NT2/D1 (cell line): ENCODE data around the gene USP35.

Experiments
- DNase-seq: peaks from one replicate; pipeline ENCODE4 v3.0.0-alpha.2; 2011; ENCODE audit warnings: low read depth, low spot score
- H3K27me3 ChIP-seq: 2 replicates; pipeline ENCODE4 v1.6.0; 2011; ENCODE audit warnings: mild to moderate bottlenecking; ENCODE audit not compliant: insufficient read length, insufficient read depth
- H3K36me3 ChIP-seq: 2 replicates; pipeline ENCODE4 v1.6.1; 2011; ENCODE audit warnings: mild to moderate bottlenecking, low read length, mixed read lengths; ENCODE audit not compliant: insufficient read depth, insufficient read length
- H3K4me1 ChIP-seq: 2 replicates; pipeline ENCODE4 v1.5.1; 2011; ENCODE audit not compliant: insufficient read depth, insufficient read length
- H3K4me3 ChIP-seq: 2 replicates; pipeline ENCODE4 v1.5.1; 2011; ENCODE audit warnings: low read depth; ENCODE audit not compliant: insufficient read length
- H3K9ac ChIP-seq: 2 replicates; pipeline ENCODE4 v1.6.0; 2011; ENCODE audit warnings: low read depth; ENCODE audit not compliant: insufficient read length
- H3K9me3 ChIP-seq: 2 replicates; pipeline ENCODE4 v1.5.1; 2011; ENCODE audit warnings: mild to moderate bottlenecking, low read length; ENCODE audit not compliant: insufficient read depth
- SUZ12 ChIP-seq: IDR thresholded peaks from 2 replicates; pipeline ENCODE4 v1.6.1; 2011; ENCODE audit not compliant: insufficient read length, insufficient read depth; ENCODE audit errors: extremely low read depth
- YY1 ChIP-seq: IDR thresholded peaks from 2 replicates; pipeline ENCODE4 v1.6.1; 2011; ENCODE audit not compliant: insufficient read length, insufficient read depth
- ZNF274 ChIP-seq: IDR thresholded peaks from 2 replicates; pipeline ENCODE4 v1.6.1; 2011; ENCODE audit warnings: mild to moderate bottlenecking, low read depth, low read length

The USP35 gene

GRCh38 chr11:78188286-78189173, at the start of gene USP35, which contains the start of gene KCTD21:
Gene USP35 (plus strand): TSS chr11:78188919. CDS start chr11:78196246, 7,327 bp downstream.
Gene KCTD21 (minus strand): TSS chr11:78188626. CDS start chr11:78174554, 14,072 bp downstream.
- peak within 1 kb of the TSS; percentile 72 for H3K9ac ChIP-seq

DNA sequence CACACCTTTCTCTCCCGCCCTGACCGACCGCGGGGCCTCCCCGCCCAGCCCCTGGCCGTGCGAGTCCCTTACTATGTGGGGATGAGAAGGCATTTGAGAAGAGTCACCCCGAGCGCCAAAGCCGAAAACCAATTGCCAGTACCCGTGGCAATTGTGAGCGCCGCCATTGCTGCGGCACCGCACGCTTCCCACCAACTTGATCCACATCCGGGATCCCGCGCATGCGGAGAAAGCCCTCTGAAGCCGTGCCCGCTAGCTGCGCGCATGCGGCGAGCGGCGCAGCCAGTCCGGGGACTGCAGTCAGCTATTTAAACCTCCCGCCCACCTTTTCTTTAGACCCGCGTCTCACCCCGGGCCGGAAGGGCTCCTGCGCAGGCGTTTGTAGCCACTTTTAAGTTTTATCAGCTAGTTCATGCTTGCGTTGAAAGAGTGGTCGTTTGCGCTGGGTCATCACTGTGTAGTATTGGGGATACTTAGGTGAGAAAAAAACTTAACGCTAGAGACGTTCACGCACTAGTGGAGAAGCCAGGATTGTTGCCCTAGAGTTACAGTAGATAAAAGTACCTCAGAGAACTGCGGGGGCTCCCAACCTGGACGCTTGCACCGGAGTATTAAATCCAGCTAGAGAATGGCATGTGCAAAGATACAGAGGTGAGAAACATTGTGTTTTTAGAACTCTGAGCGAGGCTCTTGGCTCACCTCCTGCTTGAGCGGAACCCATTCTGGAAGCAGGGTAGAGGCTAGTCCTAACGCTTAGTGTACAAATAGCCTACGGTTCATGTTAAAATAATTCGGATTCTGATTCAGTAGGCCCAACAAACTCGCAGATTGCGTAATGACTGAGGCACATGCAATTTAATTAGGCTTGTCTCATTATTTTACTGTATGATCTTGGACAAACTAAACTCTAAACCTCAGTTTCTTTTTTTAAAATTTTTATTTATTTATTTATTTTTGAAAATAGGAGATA, 49.0 kb upstream of the USP35 start, which contains the start of gene ALG8:
ALG8 (minus strand) TSS at position 205 of the 970 bp plus-strand sequence; CDS start at position 167, 38 bp downstream.
- Histone ChIP-seq H3K9ac (peak within 1 kb of the TSS; percentile 94), H3K36me3 (peaks cover 55% of the 10 kb centered on the region)

More at GRCh38 chr11:78188286-78189173, at the start of gene USP35, which contains the start of gene KCTD21:
- no peaks in the 10 kb centered on the region for H3K27me3 ChIP-seq
- no peaks in the 10 kb centered on the region for H3K9me3 ChIP-seq
- peak within 1 kb of the TSS; percentile 75 for H3K4me3 ChIP-seq
- no peak for TF ChIP-seq YY1
- no peak for TF ChIP-seq SUZ12
- TF ChIP-seq ZNF274 = no peak
- no peaks in the 10 kb centered on the region for H3K36me3 ChIP-seq
- peak; percentile 91 for DNase-seq
- peaks cover 4% of the 10 kb centered on the region for H3K4me1 ChIP-seq

GRCh38 chr11:78140392-78141077, 48.2 kb upstream of the USP35 start:
- Histone ChIP-seq H3K4me1 (no peaks in the 10 kb centered on the region), H3K4me3 (peak overlapping the region; percentile 74), H3K9me3 (no peaks in the 10 kb centered on the region), H3K36me3 (peaks cover 46% of the 10 kb centered on the region), H3K27me3 (no peaks in the 10 kb centered on the region), H3K9ac (peak overlapping the region; percentile 14)
- TF ChIP-seq ZNF274 (no peak), SUZ12 (no peak), YY1 (no peak)
- no peak for DNase-seq

More for the DNA sequence above, 49.0 kb upstream of the USP35 start, which contains the start of gene ALG8:
- H3K4me3 ChIP-seq = peak within 1 kb of the TSS; percentile 74
- no peaks in the 10 kb centered on the region for H3K9me3 ChIP-seq
- TF ChIP-seq SUZ12 = no peak
- TF ChIP-seq YY1 = peak; percentile 81
- TF ChIP-seq ZNF274 = no peak
- no peaks in the 10 kb centered on the region for H3K4me1 ChIP-seq
- no peaks in the 10 kb centered on the region for H3K27me3 ChIP-seq
- peak; percentile 95 for DNase-seq

DNA sequence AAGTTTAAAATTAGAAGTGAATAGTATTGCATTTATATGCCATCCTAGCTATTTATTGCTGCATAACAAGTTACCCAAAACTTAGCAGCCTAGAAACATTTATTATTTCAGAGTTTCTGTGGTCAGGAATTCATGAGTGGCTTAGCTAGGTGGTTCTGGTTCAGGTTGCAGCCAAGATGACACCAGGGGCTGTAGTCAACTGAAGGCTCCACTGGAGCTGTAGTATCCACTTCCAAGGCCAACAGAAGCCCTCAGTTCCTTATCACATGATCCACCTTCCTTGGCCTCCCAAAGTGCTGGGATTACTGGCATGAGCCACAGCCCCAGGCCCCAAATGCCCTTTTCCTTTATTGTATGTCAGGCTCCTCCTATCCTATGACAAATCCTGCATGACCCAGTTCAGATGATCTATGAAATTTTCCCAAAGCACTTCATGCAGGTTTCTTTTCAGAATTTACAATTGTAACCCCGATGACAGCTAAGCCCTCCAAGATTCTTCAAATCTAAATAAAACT, 43.2 kb upstream of the USP35 start:
- no peak for TF ChIP-seq YY1
- TF ChIP-seq ZNF274 = no peak
- TF ChIP-seq SUZ12 = no peak
- H3K27me3 ChIP-seq = no peaks in the 10 kb centered on the region
- H3K9me3 ChIP-seq = no peaks in the 10 kb centered on the region
- no peaks in the 10 kb centered on the region for H3K4me1 ChIP-seq
- H3K36me3 ChIP-seq = peaks cover 26% of the 10 kb centered on the region
- H3K4me3 ChIP-seq = no peak overlapping the region
- H3K9ac ChIP-seq = no peak overlapping the region
- no peak for DNase-seq

GRCh38 chr11:78147807-78148206, 40.9 kb upstream of the USP35 start:
- TF ChIP-seq YY1 = no peak
- TF ChIP-seq ZNF274 = no peak
- no peak for TF ChIP-seq SUZ12
- Histone ChIP-seq H3K36me3 (peaks cover 19% of the 10 kb centered on the region), H3K4me3 (no peak overlapping the region), H3K9me3 (no peaks in the 10 kb centered on the region), H3K9ac (no peak overlapping the region), H3K4me1 (no peaks in the 10 kb centered on the region), H3K27me3 (no peaks in the 10 kb centered on the region)
- DNase-seq = no peak

GRCh38 chr11:78149646-78150045, 39.1 kb upstream of the USP35 start:
- Histone ChIP-seq H3K36me3 (peaks cover 6% of the 10 kb centered on the region), H3K9ac (no peak overlapping the region), H3K9me3 (no peaks in the 10 kb centered on the region), H3K4me3 (no peak overlapping the region), H3K4me1 (no peaks in the 10 kb centered on the region), H3K27me3 (no peaks in the 10 kb centered on the region)
- no peak for TF ChIP-seq ZNF274
- no peak for TF ChIP-seq YY1
- TF ChIP-seq SUZ12 = no peak
- no peak for DNase-seq
